HEK293 (cell line): Measurements from ENCODE around the gene EMC6.

Experiments used
- CTCF ChIA-PET: fragments of 350-600 bp; formaldehyde crosslinking; extraction: SDS; loops from one replicate; lab custom pipeline; 2021; ENCODE audit warnings: antibody characterized with exemption; lab: Yijun Ruan, JAX
- POLR2A ChIA-PET: fragments of 300-600 bp; formaldehyde crosslinking; extraction: SDS; loops from one replicate; lab custom pipeline; 2020; ENCODE audit warnings: antibody characterized with exemption, inconsistent platforms; lab: Yijun Ruan, JAX
- H3K27ac ChIP-seq: fragments of 200-500 bp; sonication (Bioruptor generic); 2 replicates; pipeline ENCODE4 v1.5.1; 2014; ENCODE audit warnings: low read depth, low read length, control low read depth, inconsistent platforms; ENCODE audit errors: extremely low read depth
- H3K36me3 ChIP-seq, 2 experiments: fragments of 200-500 bp in 1 of 2; sonication (Bioruptor generic) in 1 of 2; 1 replicate in 1 of 2; 2 replicates in 1 of 2; pipeline ENCODE4 v1.5.1; 2014 to 2017; ENCODE audit warnings: inconsistent platforms in 2 of 2, low read length in 2 of 2; ENCODE audit not compliant: control insufficient read depth in 2 of 2, insufficient read depth in 1 of 2
- H3K4me1 ChIP-seq: fragments of 200-500 bp; sonication (Bioruptor generic); 2 replicates; pipeline ENCODE4 v1.5.1; 2014; ENCODE audit warnings: mild to moderate bottlenecking, low read length, inconsistent platforms; ENCODE audit not compliant: control insufficient read depth, insufficient read depth
- H3K4me3 ChIP-seq: 2 replicates; pipeline ENCODE4 v1.5.1; 2011; ENCODE audit warnings: low read depth, mild to moderate bottlenecking, control low read depth, low read length, moderate library complexity
- H3K9me3 ChIP-seq: fragments of 200-500 bp; sonication (Bioruptor generic); 2 replicates; pipeline ENCODE4 v1.5.1; 2014; ENCODE audit warnings: low read depth, low read length, inconsistent platforms; ENCODE audit not compliant: control insufficient read depth, insufficient read depth
- CTCF ChIP-seq: fragments of 450-650 bp; formaldehyde crosslinking; IDR thresholded peaks from 2 replicates; pipeline ENCODE4 v1.5.1; 2016; ENCODE audit warnings: missing biosample characterization, missing genetic modification characterization
- HOXD13 ChIP-seq: sonication (generic); formaldehyde crosslinking; IDR thresholded peaks from 2 replicates; pipeline ENCODE4 v1.8.0; 2022; ENCODE audit warnings: missing genetic modification reagents, borderline replicate concordance
- PRDM2 ChIP-seq: fragments of 450-650 bp; formaldehyde crosslinking; IDR thresholded peaks from 2 replicates; pipeline ENCODE4 v1.5.1; 2016; ENCODE audit warnings: missing biosample characterization, missing genetic modification characterization, borderline replicate concordance
- SALL2 ChIP-seq: fragments of 450-650 bp; formaldehyde crosslinking; IDR thresholded peaks from 2 replicates; pipeline ENCODE4 v1.5.0; 2017; ENCODE audit warnings: missing biosample characterization, mild to moderate bottlenecking, missing genetic modification characterization, borderline replicate concordance
- ZFP69B ChIP-seq: fragments of 450-650 bp; formaldehyde crosslinking; IDR thresholded peaks from 2 replicates; pipeline ENCODE4 v1.5.1; 2016; ENCODE audit warnings: missing biosample characterization, missing genetic modification characterization
- ZNF223 ChIP-seq: fragments of 450-650 bp; formaldehyde crosslinking; IDR thresholded peaks from 2 replicates; pipeline ENCODE4 v1.5.1; 2016; ENCODE audit warnings: missing biosample characterization, missing genetic modification characterization
- ZNF266 ChIP-seq: fragments of 450-650 bp; formaldehyde crosslinking; IDR thresholded peaks from 2 replicates; pipeline ENCODE4 v1.5.1; 2016; ENCODE audit warnings: missing biosample characterization, missing genetic modification characterization, low read depth
- ZNF292 ChIP-seq: fragments of 450-650 bp; formaldehyde crosslinking; IDR thresholded peaks from 2 replicates; pipeline ENCODE4 v1.5.1; 2016; ENCODE audit warnings: low read depth, missing biosample characterization, missing genetic modification characterization, borderline replicate concordance
- ZNF341 ChIP-seq: fragments of 450-650 bp; formaldehyde crosslinking; IDR thresholded peaks from 2 replicates; pipeline ENCODE4; 2016; ENCODE audit warnings: low read depth, missing biosample characterization, missing genetic modification characterization
- ZNF416 ChIP-seq: fragments of 450-650 bp; formaldehyde crosslinking; IDR thresholded peaks from 2 replicates; pipeline ENCODE4 v1.5.1; 2016; ENCODE audit warnings: missing biosample characterization, missing genetic modification characterization
- ZNF423 ChIP-seq: fragments of 450-650 bp; formaldehyde crosslinking; IDR thresholded peaks from 2 replicates; pipeline ENCODE4 v1.5.1; 2016; ENCODE audit warnings: missing biosample characterization, missing genetic modification characterization
- ZNF513 ChIP-seq: fragments of 450-650 bp; IDR thresholded peaks from 2 replicates; pipeline ENCODE4 v1.5.1; 2018; ENCODE audit warnings: missing biosample characterization, missing genetic modification characterization
- ZNF514 ChIP-seq: fragments of 450-650 bp; formaldehyde crosslinking; IDR thresholded peaks from 2 replicates; pipeline ENCODE4 v1.5.1; 2016; ENCODE audit warnings: missing biosample characterization, missing genetic modification characterization
- ZNF596 ChIP-seq: fragments of 450-650 bp; IDR thresholded peaks from 2 replicates; pipeline ENCODE4 v1.5.0; 2018; ENCODE audit warnings: missing biosample characterization, mild to moderate bottlenecking, missing genetic modification characterization, moderate library complexity
- ZNF623 ChIP-seq: fragments of 450-650 bp; formaldehyde crosslinking; IDR thresholded peaks from 2 replicates; pipeline ENCODE4 v1.5.1; 2016; ENCODE audit warnings: missing biosample characterization, missing genetic modification characterization
- ZNF654 ChIP-seq: fragments of 450-650 bp; formaldehyde crosslinking; IDR thresholded peaks from 2 replicates; pipeline ENCODE4 v1.5.1; 2016; ENCODE audit warnings: low read depth, missing biosample characterization, missing genetic modification characterization
- ZNF664 ChIP-seq: fragments of 450-650 bp; formaldehyde crosslinking; IDR thresholded peaks from 2 replicates; pipeline ENCODE4 v1.5.1; 2016; ENCODE audit warnings: missing biosample characterization, missing genetic modification characterization
- ZNF830 ChIP-seq: fragments of 450-650 bp; IDR thresholded peaks from 2 replicates; pipeline ENCODE4 v1.5.0; 2018; ENCODE audit warnings: missing biosample characterization, missing genetic modification characterization, low read depth, mild to moderate bottlenecking, moderate library complexity
- ZSCAN30 ChIP-seq: fragments of 450-650 bp; IDR thresholded peaks from 2 replicates; pipeline ENCODE4 v1.5.1; 2018; ENCODE audit warnings: missing biosample characterization, mild to moderate bottlenecking, missing genetic modification characterization, moderate library complexity

EMC6 gene

GRCh38 chr17:3647769-3648555, 20.6 kb upstream of the EMC6 start:
- no peak overlapping the region for H3K4me3 ChIP-seq
- CTCF ChIA-PET, result interaction anchor here (0.7 to 3.2 kb wide), 16 partner anchors 9 to 834 kb away, joined by 3 to 30 read pairs (median 4); partner anchors contain the start of genes CTNS and SHPK
- H3K9me3 ChIP-seq, result no peaks in the 10 kb centered on the region
- no peak for TF ChIP-seq ZNF514 (tag by site-specific recombination)
- no peak for TF ChIP-seq ZNF416
- no peak for TF ChIP-seq ZNF596
- no peak for TF ChIP-seq SALL2
- TF ChIP-seq ZNF292 (tag by site-specific recombination), result no peak
- peak; percentile 63; the same call in 1 of the 2 replicates for TF ChIP-seq ZNF341 (tag by site-specific recombination)
- no peak for TF ChIP-seq ZNF266 (tag by site-specific recombination)
- no peak for TF ChIP-seq ZNF223
- TF ChIP-seq ZNF513 (tag by site-specific recombination), result no peak
- TF ChIP-seq ZNF664, result no peak
- no peak for TF ChIP-seq HOXD13 (CRISPR knock-in tag)
- TF ChIP-seq PRDM2, result no peak
- no peak for TF ChIP-seq ZNF623 (tag by site-specific recombination)
- TF ChIP-seq CTCF (tag by site-specific recombination), result peak; percentile 78
- TF ChIP-seq ZNF830, result no peak
- no peak for TF ChIP-seq ZSCAN30 (tag by site-specific recombination)
- no peak for TF ChIP-seq ZNF423 (tag by site-specific recombination)
- peak; percentile 16; the same call in 1 of the 2 replicates for TF ChIP-seq ZNF654
- no peak for TF ChIP-seq ZFP69B (tag by site-specific recombination)
- no peaks in the 10 kb centered on the region for H3K4me1 ChIP-seq
- no peak overlapping the region for H3K27ac ChIP-seq
- POLR2A ChIA-PET, result interaction anchor here (0.8 to 5.8 kb wide), 2 partner anchors 12 to 20 kb away, joined by 3 to 33 read pairs; partner anchors contain the start of genes CTNS, SHPK and TAX1BP3
- peaks cover 6 to 38% of the 10 kb centered on the region in 2 experiments; a peak in 2 of 3 replicates for H3K36me3 ChIP-seq
